ENCODE measurements around the gene TROAP. TPM values are rescaled to one million over a fixed set of nuclear protein-coding genes. Genes with fewer than 3 reads are reported as not detected.

Gene TROAP
- total and polyA plus RNA-seq, 2 donors (not counting 1 experiment from before 2014, with no cell fraction given): 0.88 to 1.0 TPM

GRCh38 chr12:49358483-49359141 lies 35.6 kb downstream of the TROAP start:
- no peaks in the 10 kb centered on the region for H3K9me3 Mint-ChIP-seq (ENCODE audit: insufficient read depth)
- Histone ChIP-seq H3K4me3 (ENCODE audit: control extremely low read depth in 1 of 5, extremely low read depth in 1 of 5, insufficient read depth in 1 of 5, low read depth in 2 of 5, low read length in 4 of 5) (no peak overlapping the region), H4K20me1 (ENCODE audit: control insufficient read depth, insufficient read depth, low read length, poor library complexity, severe bottlenecking) (no peaks in the 10 kb centered on the region), H3K79me2 (ENCODE audit: control insufficient read depth, insufficient read depth, low read length) (no peaks in the 10 kb centered on the region), H3K27me3 (replicated peaks in 1 of 4; ENCODE audit: control extremely low read depth in 1 of 4, control insufficient read depth in 3 of 4, insufficient read depth in 4 of 4, low read length in 3 of 4) (peaks cover 0 to 13% (median 7%) of the 10 kb centered on the region in 4 experiments), H3K4me2 (replicated peaks; ENCODE audit: low read depth, low read length, poor library complexity, severe bottlenecking) (no peak overlapping the region), H3K9ac (ENCODE audit: low read length) (no peak overlapping the region), H3K27ac (ENCODE audit: low read length in 2 of 2) (no peak overlapping the region), H2AFZ (ENCODE audit: insufficient read depth, low read depth, low read length, poor library complexity, severe bottlenecking) (no peak overlapping the region), H3K4me1 (ENCODE audit: control insufficient read depth in 2 of 2, insufficient read depth in 2 of 2, low read length in 2 of 2) (peaks cover 3 to 5% of the 10 kb centered on the region in 2 donors), H3K36me3 (replicated peaks in 1 of 2; ENCODE audit: control extremely low read depth in 1 of 2, control insufficient read depth in 1 of 2, extremely low read depth in 1 of 2, insufficient read depth in 2 of 2, low read length in 1 of 2) (no peaks in the 10 kb centered on the region), H3K9me3 (ENCODE audit: control extremely low read depth in 1 of 3, control insufficient read depth in 2 of 3, insufficient read depth in 1 of 3, low read length in 2 of 3) (no peaks in the 10 kb centered on the region)
- TF ChIP-seq CTCF (IDR thresholded peaks at IDR 0.05) (peak; percentile 85), EZH2 (IDR thresholded peaks at IDR 0.05; ENCODE audit: borderline replicate concordance, insufficient read depth, low read depth, low read length, poor library complexity, severe bottlenecking) (no peak)
- no peak overlapping the region for H3K27ac Mint-ChIP-seq
- no peak overlapping the region for H3K4me3 Mint-ChIP-seq
- ChIA-PET POLR2A (interaction anchor here (0.5 to 1.3 kb wide), 7 partner anchors 9 to 246 kb away, joined by 3 to 9 read pairs (median 4); partner anchors contain the start of gene SPATS2), CTCF (interaction anchor here (0.6 to 22.4 kb wide), 56 partner anchors 9 to 1668 kb away, joined by 3 to 729 read pairs (median 6); partner anchors contain the start of genes C1QL4, DNAJC22, PRPF40B and PRPH)
- WGBS (ENCODE audit: insufficient coverage): 18% methylated on average over 4 of the region's 7 CpGs
- peaks cover 2% of the 10 kb centered on the region for H3K4me1 Mint-ChIP-seq
- DNase-seq: peak; percentile 83
- intact Hi-C loops (cut with micrococcal nuclease): loop anchor here (1.0 to 5.0 kb wide), 5 partner anchors 11 to 222 kb away; no protein-coding TSS in a partner anchor
- ATAC-seq (ENCODE audit: low read depth): peak; percentile 91
- H3K27me3 Mint-ChIP-seq: peaks cover 32% of the 10 kb centered on the region

GRCh38 chr12:49359671-49360070 lies 36.6 kb downstream of the TROAP start:
- no peak overlapping the region for H2AFZ ChIP-seq (ENCODE audit: insufficient read depth, low read depth, low read length, poor library complexity, severe bottlenecking)
- intact Hi-C loops (cut with micrococcal nuclease): loop anchor here (5.0 kb wide), 1 partner anchor 33 kb away; no protein-coding TSS in a partner anchor
- no CpG with 5 or more reads among the region's 7 CpGs for WGBS (ENCODE audit: insufficient coverage)

More at GRCh38 chr12:49359671-49360070, 36.6 kb downstream of the TROAP start:
- H4K20me1 ChIP-seq (ENCODE audit: control insufficient read depth, insufficient read depth, low read length, poor library complexity, severe bottlenecking): no peaks in the 10 kb centered on the region
- ATAC-seq (ENCODE audit: low read depth): no peak
- H3K27me3 ChIP-seq (replicated peaks in 1 of 4; ENCODE audit: control extremely low read depth in 1 of 4, control insufficient read depth in 3 of 4, insufficient read depth in 4 of 4, low read length in 3 of 4): peaks cover 0 to 8% (median 3%) of the 10 kb centered on the region in 4 experiments
- ChIA-PET POLR2A (no interaction called here), CTCF (interaction anchor here (1.1 to 22.4 kb wide), 19 partner anchors 8 to 264 kb away, joined by 4 to 729 read pairs (median 17); partner anchors contain the start of genes C1QL4, DNAJC22, PRPF40B and PRPH)
- Mint-ChIP-seq H3K9me3 (ENCODE audit: insufficient read depth) (no peaks in the 10 kb centered on the region), H3K4me1 (peaks cover 2% of the 10 kb centered on the region), H3K27ac (no peak overlapping the region), H3K27me3 (peaks cover 27% of the 10 kb centered on the region), H3K4me3 (no peak overlapping the region)
- H3K9ac ChIP-seq (ENCODE audit: low read length): no peak overlapping the region
- no peak overlapping the region for H3K4me2 ChIP-seq (replicated peaks; ENCODE audit: low read depth, low read length, poor library complexity, severe bottlenecking)
- TF ChIP-seq CTCF (IDR thresholded peaks at IDR 0.05) (no peak), EZH2 (IDR thresholded peaks at IDR 0.05; ENCODE audit: borderline replicate concordance, insufficient read depth, low read depth, low read length, poor library complexity, severe bottlenecking) (no peak)
- no peak for DNase-seq
- peaks cover 4% of the 10 kb centered on the region for H3K79me2 ChIP-seq (ENCODE audit: control insufficient read depth, insufficient read depth, low read length)
- peaks cover 3 to 5% of the 10 kb centered on the region in 2 donors for H3K4me1 ChIP-seq (ENCODE audit: control insufficient read depth in 2 of 2, insufficient read depth in 2 of 2, low read length in 2 of 2)
- no peak overlapping the region for H3K27ac ChIP-seq (ENCODE audit: low read length in 2 of 2)
- H3K36me3 ChIP-seq (replicated peaks in 1 of 2; ENCODE audit: control extremely low read depth in 1 of 2, control insufficient read depth in 1 of 2, extremely low read depth in 1 of 2, insufficient read depth in 2 of 2, low read length in 1 of 2): no peaks in the 10 kb centered on the region
- H3K4me3 ChIP-seq (ENCODE audit: control extremely low read depth in 1 of 5, extremely low read depth in 1 of 5, insufficient read depth in 1 of 5, low read depth in 2 of 5, low read length in 4 of 5): no peak overlapping the region
- H3K9me3 ChIP-seq (ENCODE audit: control extremely low read depth in 1 of 3, control insufficient read depth in 2 of 3, insufficient read depth in 1 of 3, low read length in 2 of 3): no peaks in the 10 kb centered on the region
